Stimulated activated naive CD4-positive, alpha-beta T cell (primary cell): Measurements from ENCODE around the gene CRADD.
"Not testable (repeated sequence)": the region's sequence is repeated elsewhere in the genome, so short reads cannot be mapped to it uniquely, and the experiment has no call there.

Source experiments
- DNase-seq, 6 experiments: peaks; one replicate each; lab custom pipeline; 2025; lab: John Stamatoyannopoulos, UW

Gene CRADD

DNA sequence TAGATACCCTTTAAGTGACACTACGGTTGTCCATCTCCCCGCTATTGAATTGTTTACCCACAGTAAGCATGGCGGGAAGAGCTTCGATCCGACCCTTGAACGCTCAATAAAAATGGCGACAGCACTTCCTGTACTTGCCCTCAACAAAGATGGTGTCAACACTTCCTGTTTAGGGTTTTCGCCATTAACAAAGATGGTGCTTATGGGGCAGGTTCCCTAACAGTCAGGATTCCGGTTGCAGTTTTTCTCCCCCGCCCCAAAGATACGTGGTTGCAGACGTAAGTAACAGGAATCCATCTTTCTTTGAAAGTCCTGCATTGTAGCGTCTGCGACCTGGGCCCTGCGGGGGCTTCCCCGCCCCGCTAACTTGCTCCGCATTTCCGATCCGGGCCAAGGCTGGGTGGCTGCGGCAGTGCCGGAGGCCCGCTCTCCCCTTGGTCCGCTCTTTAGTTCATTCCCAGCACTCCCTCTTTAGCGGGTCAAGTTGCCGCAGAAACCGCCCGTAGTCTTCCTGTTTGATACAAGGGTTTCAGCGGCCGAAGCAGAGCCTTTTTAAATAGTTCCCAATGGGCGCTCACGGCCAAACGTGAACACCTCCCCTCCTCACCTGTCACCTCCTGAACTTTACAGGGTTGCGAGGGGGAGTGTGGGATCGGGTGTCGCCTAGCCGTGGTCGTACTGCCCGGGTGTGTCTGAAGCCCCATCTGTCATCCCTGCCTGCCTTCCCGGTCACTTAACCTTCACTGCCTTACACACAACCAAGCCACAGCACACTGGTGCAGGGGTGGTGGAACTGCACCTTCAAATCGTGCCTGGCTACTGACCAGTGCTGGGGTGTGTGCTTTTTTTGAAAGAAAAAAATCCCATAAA, at the start of gene CRADD:
TSS of gene CRADD (plus strand) at position 181 of the 870 bp plus-strand sequence.
- peak; percentile 75 to 96 (median 90) for DNase-seq

DNA sequence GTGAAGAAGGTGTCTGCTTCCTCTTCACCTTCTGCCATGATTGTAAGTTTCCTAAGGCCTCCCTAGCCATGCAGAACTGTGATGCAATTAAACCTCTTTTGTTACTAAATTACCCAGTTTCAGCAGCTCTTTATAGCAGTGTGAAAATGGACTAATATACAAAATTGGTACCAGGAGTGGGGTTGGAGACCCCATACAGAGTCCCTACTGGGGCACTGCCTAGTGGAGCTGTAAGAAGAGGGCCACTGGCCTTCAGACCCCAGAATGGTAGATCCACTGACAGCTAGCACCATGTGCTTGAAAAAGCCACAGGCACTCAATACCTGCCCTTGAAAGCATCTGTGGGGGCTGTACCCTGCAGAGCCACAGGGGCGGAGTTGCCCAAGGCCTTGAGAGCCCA, 44.8 kb upstream of the CRADD start:
- no peak for DNase-seq

DNA sequence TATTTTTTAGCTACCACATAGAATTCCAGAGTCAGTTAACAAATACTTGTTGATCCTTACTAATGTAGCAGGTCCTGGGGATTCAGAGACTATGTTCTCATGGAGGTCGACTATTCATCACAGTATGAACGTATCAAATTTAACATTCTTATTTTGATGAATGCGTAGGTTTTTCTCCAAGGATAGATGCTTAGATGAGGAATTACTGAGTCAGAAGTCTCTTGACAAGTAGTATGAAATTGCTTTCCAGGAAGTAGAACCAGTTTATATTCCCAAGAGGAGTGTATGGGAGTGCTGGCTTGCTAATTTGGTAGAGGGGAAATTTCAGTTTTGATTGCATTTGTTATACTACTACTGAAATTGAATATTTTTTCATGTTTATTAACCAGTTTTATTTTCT, 42.8 kb upstream of the CRADD start:
- no peak for DNase-seq

DNA sequence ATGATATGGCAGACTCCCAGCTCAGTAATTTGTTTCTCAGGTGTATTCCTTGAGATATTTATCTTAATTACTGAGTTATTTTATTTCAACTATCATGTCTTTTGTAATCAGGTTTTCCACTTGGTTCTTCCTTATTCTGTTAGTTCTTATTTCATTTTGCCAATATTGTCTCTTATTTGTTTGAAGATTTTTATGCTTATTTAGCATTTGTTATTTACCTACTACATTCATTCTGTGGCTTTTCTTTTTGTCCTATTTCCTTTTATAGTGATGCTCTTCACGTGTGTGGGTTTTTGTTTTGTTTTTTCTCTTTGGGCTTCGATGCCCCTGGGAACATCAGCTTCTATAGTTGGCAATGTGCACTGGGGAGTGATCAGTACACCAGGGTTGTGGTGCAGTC, 40.5 kb upstream of the CRADD start:
- no peak for DNase-seq

DNA sequence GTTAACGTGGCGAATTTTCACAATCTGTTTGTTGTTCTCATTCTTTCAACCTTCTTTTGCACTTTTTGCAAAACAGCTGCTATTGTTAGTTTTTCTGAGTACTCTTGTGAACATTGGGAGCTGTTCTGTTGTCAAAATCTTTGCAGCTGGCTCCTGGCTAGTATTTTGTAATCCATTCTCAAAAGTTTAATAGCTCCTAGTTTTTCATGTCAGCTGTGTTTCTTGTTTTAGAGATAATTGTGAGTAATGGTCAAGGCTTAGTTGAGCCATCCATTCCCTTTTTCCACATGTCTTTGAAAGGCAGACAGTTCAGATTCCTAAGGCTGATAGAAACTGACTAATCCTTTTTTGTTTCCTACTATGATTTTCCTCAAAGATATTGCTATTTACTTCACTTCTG, 39.1 kb upstream of the CRADD start:
- no peak for DNase-seq

DNA sequence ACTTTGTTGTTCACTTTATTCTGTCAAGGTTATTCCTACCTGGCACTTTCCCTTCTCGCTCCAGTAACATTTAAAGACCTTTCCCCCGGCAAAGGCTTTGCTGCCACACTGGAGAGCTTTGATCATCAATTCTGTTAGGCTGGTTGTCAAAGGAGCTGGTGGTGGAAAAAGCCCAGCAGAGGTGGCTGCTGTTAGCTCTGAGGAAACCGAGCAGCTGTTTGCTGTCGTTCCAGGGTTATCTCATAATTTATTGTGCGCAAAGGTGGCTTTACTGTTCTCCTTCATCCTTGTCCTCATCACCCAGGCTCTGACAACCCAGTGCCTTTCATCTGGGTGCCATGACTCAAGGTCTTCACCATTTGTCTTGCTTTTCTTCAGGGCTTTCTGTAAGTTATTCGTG, 38.2 kb upstream of the CRADD start:
- no peak for DNase-seq

DNA sequence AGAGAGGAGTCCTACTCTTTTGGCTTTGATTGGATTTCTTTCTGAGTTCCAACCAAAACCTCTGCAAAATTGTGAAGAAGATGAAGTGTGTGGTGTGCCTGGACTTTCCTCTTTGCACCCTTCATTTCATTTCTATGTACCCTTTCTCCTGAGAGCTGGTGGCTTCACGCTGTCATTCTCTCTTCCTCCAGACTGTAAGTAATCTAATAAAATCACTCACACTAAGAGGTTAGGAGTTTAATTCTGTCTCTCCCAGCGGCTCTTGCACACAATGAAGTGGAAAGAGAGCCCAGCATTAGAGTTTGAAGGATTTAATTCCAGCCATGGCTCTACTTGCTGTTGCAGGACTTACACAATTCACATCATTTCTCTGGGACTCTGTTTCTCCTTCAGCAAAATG, 37.8 kb upstream of the CRADD start:
- DNase-seq = no peak

DNA sequence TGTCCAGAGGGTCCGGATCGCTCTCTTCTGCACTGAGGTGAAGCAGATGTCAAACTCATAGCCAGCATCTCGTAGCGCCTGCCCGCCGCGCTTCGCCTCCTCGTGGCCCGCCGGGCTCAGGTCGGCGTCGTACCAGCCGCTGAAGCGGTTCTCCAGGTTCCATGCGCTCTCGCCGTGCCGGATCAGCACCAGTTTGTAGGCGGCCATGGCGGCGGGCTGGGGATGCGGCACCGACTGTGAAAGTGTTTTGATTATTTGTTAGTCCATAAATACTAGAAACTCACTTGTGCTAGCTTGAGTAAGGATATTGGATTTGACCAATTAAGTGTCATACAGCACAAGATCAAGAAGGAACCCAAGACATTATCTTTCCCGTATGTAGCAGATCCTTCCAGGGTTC, 35.8 kb upstream of the CRADD start:
- not testable (repeated sequence) for DNase-seq

DNA sequence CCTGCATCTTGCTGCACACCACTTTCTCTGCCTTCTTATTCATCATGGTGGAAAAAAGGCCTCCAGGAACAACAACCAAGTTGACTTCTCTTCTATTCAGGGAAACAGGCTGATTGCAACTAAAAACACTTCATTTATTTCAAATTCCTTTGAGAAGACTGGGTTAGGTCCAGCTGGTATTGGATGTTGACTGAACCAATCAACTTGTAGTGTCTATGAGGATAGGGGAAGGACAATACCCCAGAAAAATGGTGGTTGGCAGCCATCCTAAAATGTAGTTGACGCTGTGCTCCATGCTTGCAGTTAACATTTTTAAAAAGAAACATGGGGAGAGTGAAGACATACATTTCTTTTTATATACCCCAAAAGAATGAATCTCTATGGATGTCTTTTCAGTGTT, 34.4 kb upstream of the CRADD start:
- DNase-seq = no peak

DNA sequence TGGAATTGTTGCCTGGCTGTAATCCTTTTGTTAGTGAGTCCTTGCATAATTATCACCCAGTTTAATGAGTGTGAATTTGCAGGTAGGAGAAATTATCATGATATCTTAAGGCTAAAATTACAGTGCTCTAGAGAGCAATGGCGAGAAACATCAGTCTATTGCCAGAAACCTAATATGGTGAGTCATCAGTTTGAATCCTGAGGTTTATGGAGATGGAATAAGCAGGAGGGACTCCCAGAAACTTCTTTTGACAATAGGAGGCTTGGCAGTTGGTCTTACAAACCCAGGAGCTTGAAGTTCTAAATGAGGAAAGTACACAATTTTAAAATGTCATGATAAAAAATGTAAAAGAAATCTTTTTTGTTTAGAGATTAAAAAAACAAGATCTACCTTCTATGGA, 31.5 kb upstream of the CRADD start:
- no peak for DNase-seq

DNA sequence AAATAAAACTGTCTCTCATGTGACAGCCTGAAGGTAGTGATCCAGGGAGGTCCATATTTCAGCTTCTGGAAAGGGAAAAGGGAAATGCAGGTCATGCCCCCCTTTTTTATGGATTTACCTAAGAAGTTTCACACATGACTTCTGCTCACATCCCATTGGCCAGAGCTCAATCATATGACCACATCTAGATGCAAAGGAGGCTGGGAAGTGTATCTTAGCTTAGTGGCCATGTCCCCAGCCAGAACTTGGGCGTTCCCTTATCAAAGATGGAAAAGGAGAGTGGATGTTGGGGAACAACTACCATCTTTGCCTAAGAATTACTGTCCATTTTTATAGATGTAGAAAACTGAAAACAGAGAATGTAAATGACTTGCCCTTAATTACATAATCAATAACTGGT, 26.5 kb upstream of the CRADD start:
- DNase-seq = no peak

DNA sequence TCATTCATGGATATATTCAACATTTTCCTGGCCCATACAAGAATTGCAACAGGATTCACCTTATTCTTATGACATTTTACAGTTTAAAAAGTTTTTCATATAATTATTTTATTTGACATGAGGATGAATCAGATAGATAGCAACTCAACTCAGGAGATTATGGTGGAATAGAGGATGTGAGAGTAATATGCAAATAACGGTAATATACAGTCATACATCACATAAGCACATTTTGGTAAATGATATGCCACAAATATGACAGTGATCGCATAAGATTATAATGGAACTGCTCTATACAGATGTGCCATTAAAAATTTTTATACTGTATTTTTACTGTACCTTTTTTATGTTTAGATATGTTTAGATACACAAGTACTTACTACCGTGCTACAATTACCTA, 24.1 kb upstream of the CRADD start:
- DNase-seq = no peak

DNA sequence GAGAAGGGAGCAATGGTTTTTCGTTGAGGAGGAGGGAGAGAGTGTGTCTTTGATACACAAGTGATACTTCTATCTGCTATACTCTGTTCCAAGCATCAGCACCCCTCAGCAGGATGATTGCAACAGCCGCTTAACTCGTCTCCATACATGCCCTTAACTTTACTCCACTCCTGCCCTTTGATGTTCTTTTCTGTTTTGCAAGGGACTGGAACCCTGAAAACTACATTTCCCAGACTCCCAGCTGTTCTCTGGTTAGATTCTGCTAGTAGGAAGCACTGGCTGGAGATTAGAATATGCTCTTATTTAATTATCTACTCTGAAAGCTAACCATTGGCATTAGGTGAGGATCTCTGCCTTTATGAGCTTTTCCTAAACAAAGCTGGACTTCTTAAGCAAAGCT, 23.5 kb upstream of the CRADD start:
- no peak for DNase-seq

DNA sequence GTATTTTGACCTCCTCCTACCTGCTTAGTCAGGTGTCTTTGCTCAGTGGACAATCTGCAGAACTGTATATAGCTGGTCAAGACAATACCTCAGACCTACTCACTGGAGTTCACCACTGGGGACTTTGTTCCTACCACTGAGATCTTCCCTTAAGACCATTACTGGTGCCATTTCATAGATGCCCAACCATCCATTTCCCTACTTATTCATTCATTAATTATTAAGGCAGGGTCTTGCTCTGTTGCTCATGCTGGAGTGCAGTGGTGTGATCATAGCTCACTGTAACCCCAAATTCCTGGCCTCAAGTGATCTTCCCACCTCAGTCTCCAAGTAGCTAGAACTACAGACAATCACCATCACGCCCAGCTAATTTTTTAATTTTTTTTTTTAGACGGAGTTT, 22.8 kb upstream of the CRADD start:
- DNase-seq = no peak

DNA sequence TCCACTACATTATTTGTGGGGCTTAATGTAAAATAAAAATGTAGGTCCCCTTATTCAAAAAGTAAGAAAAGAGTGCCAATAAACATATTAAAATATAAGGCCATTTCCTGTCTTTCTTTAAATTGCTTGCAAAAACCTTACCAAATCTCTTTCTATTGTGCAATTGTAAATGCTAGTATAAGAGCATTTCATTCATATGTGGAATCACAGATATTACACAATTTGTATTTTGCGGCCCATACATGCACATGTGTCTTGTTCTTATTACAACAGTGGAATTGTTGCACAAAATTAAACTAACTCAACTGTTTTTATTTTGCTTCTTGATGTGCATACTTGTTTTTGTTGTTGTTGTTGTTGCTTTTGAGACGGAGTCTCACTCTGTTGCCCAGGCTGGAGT, 20.1 kb upstream of the CRADD start:
- DNase-seq = no peak

DNA sequence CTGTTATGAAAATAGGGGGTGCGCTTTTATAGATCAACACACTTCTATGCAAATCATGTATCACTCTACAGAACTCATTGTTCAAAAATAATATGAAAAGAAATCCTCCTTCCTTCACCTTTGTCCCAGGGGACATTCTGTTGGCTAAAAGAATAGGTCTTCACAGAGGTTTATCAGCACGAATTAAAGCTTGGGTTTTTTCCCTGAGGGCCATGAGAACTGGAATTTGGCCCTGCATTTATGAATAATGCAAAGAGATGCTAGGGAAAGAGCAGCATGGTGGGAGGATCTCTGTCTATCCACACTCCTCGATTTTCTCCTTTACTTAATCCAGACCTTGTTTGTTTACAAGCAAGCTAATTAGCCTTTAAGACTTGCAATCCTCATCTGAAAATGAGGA, 16.2 kb upstream of the CRADD start:
- no peak for DNase-seq

DNA sequence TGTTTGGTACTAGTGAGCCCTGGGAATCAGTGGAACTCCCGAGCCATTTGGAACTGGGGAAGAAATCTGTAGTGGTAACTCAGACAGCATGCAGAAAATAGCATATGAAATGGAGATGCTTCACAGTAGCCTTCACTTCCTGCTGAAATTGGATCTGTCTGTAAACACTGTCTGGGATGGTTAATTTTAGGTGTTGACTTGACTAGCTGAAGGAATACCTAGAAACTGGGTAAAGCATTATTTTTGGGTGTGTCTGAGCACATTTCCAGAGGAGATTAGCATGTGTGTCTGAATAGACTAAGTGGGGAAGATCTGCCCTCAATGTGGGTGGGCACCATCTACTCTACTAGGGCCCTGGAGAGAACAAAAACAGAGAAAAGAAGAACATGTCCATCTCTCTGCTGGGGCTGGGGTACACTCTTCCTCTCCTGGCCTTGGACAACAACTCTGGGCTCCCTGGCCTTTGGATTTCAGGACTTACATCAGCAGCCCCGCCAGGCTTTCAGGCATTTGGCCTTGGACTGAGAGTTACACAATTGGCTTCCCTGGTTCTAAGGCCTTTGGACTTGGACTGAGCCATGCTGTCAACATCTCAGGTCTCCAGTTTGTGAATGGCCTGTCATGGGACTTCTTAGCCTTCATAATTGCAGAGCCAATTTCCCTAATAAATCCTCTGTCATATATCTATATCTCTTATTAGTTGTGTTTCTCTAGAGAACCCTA, 14.0 kb upstream of the CRADD start:
- no peak for DNase-seq

DNA sequence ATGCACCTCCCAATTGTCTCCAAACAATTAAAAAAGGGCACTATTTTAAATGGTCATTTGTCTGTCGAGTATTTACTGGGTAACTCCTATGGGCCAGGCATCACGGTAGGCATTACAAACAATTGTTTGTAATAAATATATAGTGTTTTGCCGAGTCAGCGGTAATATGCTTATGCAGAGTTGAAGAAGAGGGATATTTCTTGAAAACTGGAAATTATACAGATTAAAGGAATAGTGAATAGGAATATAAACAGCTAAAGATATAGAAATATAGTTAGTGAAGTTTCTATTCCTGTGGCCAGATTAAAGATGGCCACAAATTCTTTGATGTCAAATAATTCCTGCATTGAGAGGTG, 13.5 kb upstream of the CRADD start:
- no peak for DNase-seq

DNA sequence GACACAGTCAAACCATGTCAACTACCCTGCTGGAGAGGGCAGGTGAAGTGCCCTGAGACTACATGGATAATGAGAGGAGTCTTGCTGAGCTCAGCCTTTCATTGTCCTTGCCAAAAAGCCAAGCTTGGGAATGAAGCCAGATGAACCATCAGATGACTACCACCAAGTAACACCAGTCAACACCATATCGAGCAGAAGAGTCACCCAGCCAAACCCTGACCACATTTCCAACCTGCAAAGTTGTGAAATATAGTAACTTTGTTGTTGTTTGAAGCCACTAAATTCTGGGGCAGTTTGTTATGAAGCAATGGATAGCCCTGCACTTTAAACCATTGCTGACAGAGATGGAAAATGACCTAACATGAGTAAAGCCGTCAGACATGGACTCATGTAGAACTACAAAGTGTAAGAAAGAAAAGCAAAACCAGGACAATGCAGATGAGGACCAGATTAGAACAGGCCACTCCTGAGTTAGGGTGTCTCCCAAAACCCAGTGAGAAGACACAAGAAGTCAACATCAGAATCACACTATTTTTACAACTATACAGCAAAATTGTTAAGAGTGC, 12.5 kb upstream of the CRADD start:
- DNase-seq = no peak

DNA sequence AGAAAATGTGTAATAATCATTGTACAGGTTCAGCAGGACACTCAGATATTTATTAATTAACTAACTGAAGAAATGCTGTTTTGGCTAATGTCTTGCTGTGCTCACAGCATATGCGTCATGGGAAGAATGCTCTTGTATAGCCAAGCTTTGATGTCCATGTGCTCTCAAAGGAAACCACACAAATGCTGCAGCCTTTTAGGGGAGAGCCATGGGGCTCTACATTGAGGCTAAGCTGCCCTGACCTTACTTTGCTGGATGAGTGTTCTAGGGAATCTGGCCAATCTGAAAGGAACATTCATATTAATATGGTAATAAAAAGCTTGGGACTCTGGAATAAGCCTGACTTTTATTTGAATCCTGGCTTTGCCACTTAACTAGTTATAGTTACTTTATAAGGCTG, 9.5 kb upstream of the CRADD start:
- no peak for DNase-seq

DNA sequence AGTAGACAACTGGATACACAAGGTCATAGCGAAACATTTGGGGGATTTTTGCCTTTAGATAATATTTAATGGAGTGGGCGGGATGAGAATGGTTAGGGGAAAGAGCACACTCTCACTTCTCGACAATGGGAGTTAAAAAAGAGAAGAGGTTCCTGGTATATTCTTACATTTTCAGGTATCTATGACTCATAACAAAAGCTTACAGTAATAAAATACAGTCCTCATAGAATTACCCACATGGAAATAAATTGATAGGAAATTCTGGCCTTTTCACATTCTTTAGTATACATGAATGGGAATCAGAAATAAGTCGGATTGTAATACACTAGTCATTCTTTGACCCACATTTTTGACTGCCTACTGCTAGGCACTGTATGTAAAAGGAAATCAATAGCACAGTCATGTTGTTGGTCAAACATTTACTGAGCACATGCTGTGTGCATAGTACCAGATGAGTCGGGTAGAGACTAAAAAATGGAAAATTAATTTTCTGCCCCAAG, 8.2 kb upstream of the CRADD start:
- DNase-seq = no peak

DNA sequence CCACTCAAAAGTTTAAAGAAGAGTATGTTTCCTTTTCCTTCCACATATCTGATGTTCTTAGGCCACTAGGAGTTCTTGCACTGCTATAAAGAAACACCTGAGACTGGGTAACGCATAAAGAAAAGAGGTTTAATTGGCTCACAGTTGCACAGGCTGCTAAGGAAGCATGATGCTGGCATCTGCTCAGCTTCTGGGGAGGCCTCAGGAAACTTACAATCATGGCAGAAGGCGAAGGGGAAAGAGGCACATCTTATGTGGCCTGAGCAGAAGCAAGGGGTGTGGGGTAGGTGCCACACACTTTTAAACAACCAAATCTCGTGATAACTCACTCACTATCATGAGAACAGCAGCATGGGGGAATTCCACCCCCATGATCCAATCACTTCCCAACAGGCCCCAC, 7.7 kb upstream of the CRADD start:
- no peak for DNase-seq

DNA sequence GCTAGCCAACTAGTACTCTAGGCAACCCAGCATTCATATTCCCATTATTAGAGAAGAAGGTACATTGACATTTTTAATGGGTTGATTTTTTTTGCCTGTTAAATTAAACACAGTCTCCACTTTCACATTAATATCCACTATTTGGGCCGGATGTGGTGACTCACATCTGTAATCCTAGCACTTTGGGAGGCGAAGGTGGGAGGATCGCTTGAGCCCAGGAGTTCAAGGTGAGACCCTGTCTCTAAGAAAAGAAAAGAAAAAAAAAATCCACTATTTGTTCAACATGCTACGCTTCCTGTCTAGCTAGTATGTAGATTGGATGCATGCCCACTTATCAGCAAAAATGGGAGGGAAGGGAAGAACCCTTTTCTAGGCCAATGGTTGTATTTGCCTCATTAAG, 7.1 kb upstream of the CRADD start:
- DNase-seq = no peak
